ENCODE data around the gene ERO1A.
A peak's percentile ranks its signal among the peaks of the same experiment; 100 is the strongest.

The ERO1A gene

GRCh38 chr14:52735921-52736489 is 40.6 kb upstream of the ERO1A start:
- TF ChIP-seq FOXP2 (optimal IDR thresholded peaks at IDR 0.05; ENCODE audit: borderline replicate concordance, extremely low read depth, extremely low read length, insufficient read depth) (no peak), SIN3A (IDR thresholded peaks at IDR 0.05; ENCODE audit: borderline replicate concordance, insufficient read depth, low read length) (no peak), TAF1 (IDR thresholded peaks at IDR 0.05; ENCODE audit: borderline replicate concordance, insufficient read depth, low read length) (no peak), POLR2AphosphoS5 (IDR thresholded peaks at IDR 0.05; ENCODE audit: low read depth, low read length) (no peak), REST (IDR thresholded peaks at IDR 0.05; ENCODE audit: insufficient read depth in 1 of 2, low read depth in 2 of 2, low read length in 2 of 2) (no peak)

GRCh38 chr14:52733824-52734223 is 38.5 kb upstream of the ERO1A start:
- no peak for TF ChIP-seq TAF1 (IDR thresholded peaks at IDR 0.05; ENCODE audit: borderline replicate concordance, insufficient read depth, low read length)
- no peak for TF ChIP-seq POLR2AphosphoS5 (IDR thresholded peaks at IDR 0.05; ENCODE audit: low read depth, low read length)
- TF ChIP-seq REST (IDR thresholded peaks at IDR 0.05; ENCODE audit: insufficient read depth in 1 of 2, low read depth in 2 of 2, low read length in 2 of 2): no peak
- TF ChIP-seq SIN3A (IDR thresholded peaks at IDR 0.05; ENCODE audit: borderline replicate concordance, insufficient read depth, low read length): no peak
- TF ChIP-seq FOXP2 (optimal IDR thresholded peaks at IDR 0.05; ENCODE audit: borderline replicate concordance, extremely low read depth, extremely low read length, insufficient read depth): no peak

- TF ChIP-seq POLR2AphosphoS5 (IDR thresholded peaks at IDR 0.05; ENCODE audit: low read depth, low read length): no peak
- TF ChIP-seq FOXP2 (optimal IDR thresholded peaks at IDR 0.05; ENCODE audit: borderline replicate concordance, extremely low read depth, extremely low read length, insufficient read depth): no peak
- TF ChIP-seq SIN3A (IDR thresholded peaks at IDR 0.05; ENCODE audit: borderline replicate concordance, insufficient read depth, low read length): no peak
- TF ChIP-seq REST (IDR thresholded peaks at IDR 0.05; ENCODE audit: insufficient read depth in 1 of 2, low read depth in 2 of 2, low read length in 2 of 2): no peak
- TF ChIP-seq TAF1 (IDR thresholded peaks at IDR 0.05; ENCODE audit: borderline replicate concordance, insufficient read depth, low read length): no peak
These were observed 35.4 kb upstream of the ERO1A start for GRCh38 chr14:52730709-52731111.

GRCh38 chr14:52729925-52730708 is 34.8 kb upstream of the ERO1A start, which contains the start of gene STYX:
TSS of gene STYX (plus strand) at chr14:52730166. CDS start at chr14:52730475, 309 bp downstream.
- peak; percentile 84 for TF ChIP-seq FOXP2 (optimal IDR thresholded peaks at IDR 0.05; ENCODE audit: borderline replicate concordance, extremely low read depth, extremely low read length, insufficient read depth)
- TF ChIP-seq TAF1 (IDR thresholded peaks at IDR 0.05; ENCODE audit: borderline replicate concordance, insufficient read depth, low read length): no peak
- TF ChIP-seq POLR2AphosphoS5 (IDR thresholded peaks at IDR 0.05; ENCODE audit: low read depth, low read length): peak; percentile 82

GRCh38 chr14:52729585-52729924 is 34.2 kb upstream of the ERO1A start:
- TF ChIP-seq TAF1 (IDR thresholded peaks at IDR 0.05; ENCODE audit: borderline replicate concordance, insufficient read depth, low read length): no peak
- no peak for TF ChIP-seq REST (IDR thresholded peaks at IDR 0.05; ENCODE audit: insufficient read depth in 1 of 2, low read depth in 2 of 2, low read length in 2 of 2)
- TF ChIP-seq SIN3A (IDR thresholded peaks at IDR 0.05; ENCODE audit: borderline replicate concordance, insufficient read depth, low read length): no peak
- TF ChIP-seq POLR2AphosphoS5 (IDR thresholded peaks at IDR 0.05; ENCODE audit: low read depth, low read length): no peak
- TF ChIP-seq FOXP2 (optimal IDR thresholded peaks at IDR 0.05; ENCODE audit: borderline replicate concordance, extremely low read depth, extremely low read length, insufficient read depth): no peak
